ENCODE data around the gene IL17B.

GRCh38 chr5:149422366-149423048 is 43.4 kb upstream of the IL17B start:
- TF ChIP-seq CTCF (conservative IDR thresholded peaks at IDR 0.05) (no peak), ZFX (IDR thresholded peaks at IDR 0.05) (no peak)
